Measurements from ENCODE around the gene ARHGAP20. TPM values are rescaled to one million over a fixed set of nuclear protein-coding genes. Genes with fewer than 3 reads are reported as not detected.

ARHGAP20 gene
- total RNA-seq (2014; rRNA removed; shearing (Covaris generic)) (not detected in 2 replicates), total RNA-seq (2022) (not detected in 2 replicates), Bru-seq, nascent RNA (percentile 1 among the genes with signal in this experiment), BruChase-seq, experiment 1, labeled RNA remaining after a 6-hour chase (percentile 3 among the genes with signal in this experiment), BruChase-seq, experiment 2, labeled RNA remaining after a 2-hour chase (percentile 1 among the genes with signal in this experiment)
- long read RNA-seq: 0 reads

- TF ChIP-seq CTCF (conservative IDR thresholded peaks at IDR 0.05; ENCODE audit: low read length) (no peak), EZH2phosphoT487 (IDR thresholded peaks at IDR 0.05; ENCODE audit: borderline replicate concordance, low read depth, low read length) (no peak)
- Histone ChIP-seq H4K20me1 (ENCODE audit: insufficient read depth, low read length) (no peaks in the 10 kb centered on the region), H3K4me1 (ENCODE audit: insufficient read depth, low read length, poor library complexity, severe bottlenecking) (no peaks in the 10 kb centered on the region), H2AFZ (ENCODE audit: low read length) (no peak within 1 kb of the TSS), H3K27ac (ENCODE audit: low read depth, low read length, poor library complexity, severe bottlenecking) (no peak within 1 kb of the TSS), H3K4me3 (ENCODE audit: low read depth, low read length, poor library complexity, severe bottlenecking) (no peak within 1 kb of the TSS), H3K36me3 (ENCODE audit: insufficient read depth, low read length) (no peaks in the 10 kb centered on the region), H3K4me2 (ENCODE audit: low read length) (peak within 1 kb of the TSS; percentile 59; the same call in 1 of the 2 replicates), H3K9me3 (ENCODE audit: low read length) (no peaks in the 10 kb centered on the region), H3K9me2 (ENCODE audit: insufficient read depth, low read length) (no peaks in the 10 kb centered on the region), H3K79me2 (ENCODE audit: insufficient read depth, low read depth, low read length) (no peaks in the 10 kb centered on the region)
- intact Hi-C loops (cut with micrococcal nuclease; ENCODE audit: unreplicated experiment): no loop called here
- DNase-seq (ENCODE audit: low spot score): no peak
- BruUV-seq (replicated peaks): no TSS peak
- ChIA-PET POLR2A (no interaction called here), CTCF (ENCODE audit: unreplicated experiment) (no interaction called here)
These were observed at the start of gene ARHGAP20 for GRCh38 chr11:110711776-110712658. TSS of gene ARHGAP20 (minus strand) at chr11:110712437. CDS start at chr11:110712231, 206 bp downstream.

GRCh38 chr11:110761991-110762390, 49.8 kb upstream of the ARHGAP20 start:
- Histone ChIP-seq H3K4me2 (ENCODE audit: low read length) (no peak overlapping the region), H3K36me3 (ENCODE audit: insufficient read depth, low read length) (no peaks in the 10 kb centered on the region), H3K9me2 (ENCODE audit: insufficient read depth, low read length) (no peaks in the 10 kb centered on the region), H4K20me1 (ENCODE audit: insufficient read depth, low read length) (no peaks in the 10 kb centered on the region), H2AFZ (ENCODE audit: low read length) (no peak overlapping the region), H3K79me2 (ENCODE audit: insufficient read depth, low read depth, low read length) (no peaks in the 10 kb centered on the region), H3K27ac (ENCODE audit: low read depth, low read length, poor library complexity, severe bottlenecking) (no peak overlapping the region), H3K4me3 (ENCODE audit: low read depth, low read length, poor library complexity, severe bottlenecking) (no peak overlapping the region), H3K9me3 (ENCODE audit: low read length) (no peaks in the 10 kb centered on the region), H3K4me1 (ENCODE audit: insufficient read depth, low read length, poor library complexity, severe bottlenecking) (no peaks in the 10 kb centered on the region)
- POLR2A ChIA-PET: interaction anchor here (0.6 kb wide), 1 partner anchor 434 kb away, joined by 3 read pairs; no protein-coding TSS in a partner anchor
- intact Hi-C loops (cut with micrococcal nuclease; ENCODE audit: unreplicated experiment): no loop called here
- no peak for TF ChIP-seq EZH2phosphoT487 (IDR thresholded peaks at IDR 0.05; ENCODE audit: borderline replicate concordance, low read depth, low read length)
- TF ChIP-seq CTCF (conservative IDR thresholded peaks at IDR 0.05; ENCODE audit: low read length): no peak
- CTCF ChIA-PET (ENCODE audit: unreplicated experiment): no interaction called here
- BruUV-seq (replicated peaks): no TSS peak
- no peak for DNase-seq (ENCODE audit: low spot score)
